T-helper 17 cell (primary cell): ENCODE measurements around the gene ITGAV. TPM values are rescaled to one million over a fixed set of nuclear protein-coding genes. Genes with fewer than 3 reads are reported as not detected.
A peak's percentile ranks its signal among the peaks of the same experiment; 100 is the strongest.

Experiments
- ATAC-seq: fragments of 150-1000 bp; cut with Tn5 transposase; 2 replicates; pipeline ENCODE4 v1.10.0; 2021; ENCODE audit warnings: mild to moderate bottlenecking, moderate library complexity
- DNase-seq, 3 donors: peaks; one replicate each; pipeline versions ENCODE4 v3.0.0 to v3.0.0-alpha.2; 2020 to 2021
- H3K9me3 ChIP-seq: one replicate; pipeline ENCODE4 v1.7.0; 2013; ENCODE audit warnings: low read length, mild to moderate bottlenecking; ENCODE audit not compliant: control insufficient read depth, poor library complexity, severe bottlenecking
- H3K27ac Mint-ChIP-seq: one replicate; pipeline ENCODE4 v1.8.0; 2022; ENCODE audit warnings: mild to moderate bottlenecking, moderate library complexity, mixed read lengths
- H3K27me3 Mint-ChIP-seq: one replicate; pipeline ENCODE4 v1.8.0; 2022; ENCODE audit warnings: mixed read lengths
- H3K36me3 Mint-ChIP-seq: one replicate; pipeline ENCODE4 v1.8.0; 2022; ENCODE audit warnings: low read depth, mixed read lengths
- H3K4me1 Mint-ChIP-seq: one replicate; pipeline ENCODE4 v1.8.0; 2022; ENCODE audit warnings: mild to moderate bottlenecking, mixed read lengths
- H3K4me3 Mint-ChIP-seq: one replicate; pipeline ENCODE4 v1.8.0; 2022; ENCODE audit warnings: mild to moderate bottlenecking, moderate library complexity, mixed read lengths
- total RNA-seq, 4 donors: library from RNA in 2 of 4; stranded (reverse) in 2 of 4; gene quantifications; one replicate each; pipeline ENCODE4 v1.2.3 and lab custom pipeline; 2022 to 2026

The ITGAV gene
- total RNA-seq, 2 donors from 2014 or later: 4.7 to 9.3 TPM

DNA sequence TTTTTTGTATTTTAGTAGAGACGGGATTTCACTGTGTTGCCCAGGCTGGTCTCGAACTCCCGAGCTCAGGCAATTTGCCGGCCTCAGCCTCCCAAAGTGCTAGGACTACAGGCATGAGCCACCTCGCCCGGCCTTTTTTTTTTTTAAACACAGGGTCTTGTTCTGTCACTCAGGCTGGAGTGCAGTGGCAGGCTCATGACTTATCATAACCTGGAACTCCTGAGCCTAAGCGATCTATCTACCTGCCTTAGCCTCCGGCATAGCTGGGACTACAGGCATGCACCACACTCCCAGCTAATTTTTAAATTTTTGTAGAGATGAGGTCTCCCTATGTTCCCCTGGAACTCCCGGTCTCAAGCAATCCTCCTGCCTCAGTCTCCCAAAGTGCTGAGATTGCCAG lies 1.4 kb upstream of the ITGAV start:
- no peak for ATAC-seq
- H3K36me3 Mint-ChIP-seq: peaks cover 7% of the 10 kb centered on the region
- no peaks in the 10 kb centered on the region for H3K9me3 ChIP-seq
- peaks cover 15% of the 10 kb centered on the region for H3K27me3 Mint-ChIP-seq
- H3K4me1 Mint-ChIP-seq: peaks cover 24% of the 10 kb centered on the region
- DNase-seq: no peak
- no peak overlapping the region for H3K4me3 Mint-ChIP-seq
- H3K27ac Mint-ChIP-seq: no peak overlapping the region

DNA sequence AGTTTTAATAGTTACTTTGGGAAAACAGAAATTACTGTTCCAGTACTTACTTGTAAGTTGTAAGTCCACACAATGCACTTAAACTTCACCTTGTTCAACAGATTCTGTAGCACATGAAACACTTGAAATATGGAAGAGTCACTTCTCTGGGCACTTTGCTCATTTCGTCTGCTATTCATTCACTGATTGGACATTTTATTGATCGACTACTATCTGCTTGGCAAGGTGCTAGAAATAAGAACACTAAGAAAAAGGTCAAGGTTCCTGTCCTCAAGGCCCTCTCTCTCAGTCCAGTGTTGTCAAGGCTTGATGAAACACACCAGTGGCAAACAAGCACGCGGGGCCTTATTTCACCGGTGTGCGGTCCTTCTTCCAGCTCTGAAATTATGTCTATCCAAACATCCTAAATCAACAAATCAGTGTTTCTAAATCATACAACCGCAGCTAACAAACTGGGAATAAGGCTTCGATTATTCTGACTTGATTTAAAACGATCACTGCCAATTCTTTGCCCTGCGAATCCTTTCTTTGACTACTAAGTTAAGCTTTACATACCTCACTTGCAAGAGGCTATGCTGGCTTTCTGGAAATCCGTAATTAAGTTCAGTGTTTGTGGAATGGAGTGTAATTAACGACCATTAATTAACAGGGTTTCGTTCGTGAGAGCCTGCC lies 780 bp upstream of the ITGAV start:
- Mint-ChIP-seq H3K27ac (peak overlapping the region; percentile 51), H3K36me3 (peaks cover 7% of the 10 kb centered on the region), H3K4me1 (peaks cover 26% of the 10 kb centered on the region), H3K4me3 (peak overlapping the region; percentile 100), H3K27me3 (peaks cover 15% of the 10 kb centered on the region)
- no peaks in the 10 kb centered on the region for H3K9me3 ChIP-seq
- DNase-seq (no peak), ATAC-seq (no peak)

DNA sequence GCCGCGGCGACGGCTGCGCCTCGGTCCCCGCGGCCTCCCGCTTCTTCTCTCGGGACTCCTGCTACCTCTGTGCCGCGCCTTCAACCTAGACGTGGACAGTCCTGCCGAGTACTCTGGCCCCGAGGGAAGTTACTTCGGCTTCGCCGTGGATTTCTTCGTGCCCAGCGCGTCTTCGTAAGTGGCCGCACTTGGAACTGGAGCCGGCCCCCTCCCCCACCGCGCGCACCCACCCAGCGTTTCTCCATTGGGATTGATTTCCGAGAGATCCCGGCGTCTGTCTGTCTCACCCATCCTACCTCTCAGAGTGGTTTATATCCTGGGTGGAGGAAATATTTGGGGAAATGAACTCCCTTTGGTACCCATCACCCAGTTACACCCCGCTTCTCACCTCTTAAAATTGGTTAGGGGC lies 498 bp downstream of the ITGAV start:
- DNase-seq: no peak
- Mint-ChIP-seq H3K27ac (peak overlapping the region; percentile 94), H3K27me3 (peaks cover 8% of the 10 kb centered on the region), H3K4me3 (peak overlapping the region; percentile 100), H3K4me1 (peaks cover 32% of the 10 kb centered on the region), H3K36me3 (peaks cover 5% of the 10 kb centered on the region)
- H3K9me3 ChIP-seq: no peaks in the 10 kb centered on the region
- ATAC-seq: no peak

DNA sequence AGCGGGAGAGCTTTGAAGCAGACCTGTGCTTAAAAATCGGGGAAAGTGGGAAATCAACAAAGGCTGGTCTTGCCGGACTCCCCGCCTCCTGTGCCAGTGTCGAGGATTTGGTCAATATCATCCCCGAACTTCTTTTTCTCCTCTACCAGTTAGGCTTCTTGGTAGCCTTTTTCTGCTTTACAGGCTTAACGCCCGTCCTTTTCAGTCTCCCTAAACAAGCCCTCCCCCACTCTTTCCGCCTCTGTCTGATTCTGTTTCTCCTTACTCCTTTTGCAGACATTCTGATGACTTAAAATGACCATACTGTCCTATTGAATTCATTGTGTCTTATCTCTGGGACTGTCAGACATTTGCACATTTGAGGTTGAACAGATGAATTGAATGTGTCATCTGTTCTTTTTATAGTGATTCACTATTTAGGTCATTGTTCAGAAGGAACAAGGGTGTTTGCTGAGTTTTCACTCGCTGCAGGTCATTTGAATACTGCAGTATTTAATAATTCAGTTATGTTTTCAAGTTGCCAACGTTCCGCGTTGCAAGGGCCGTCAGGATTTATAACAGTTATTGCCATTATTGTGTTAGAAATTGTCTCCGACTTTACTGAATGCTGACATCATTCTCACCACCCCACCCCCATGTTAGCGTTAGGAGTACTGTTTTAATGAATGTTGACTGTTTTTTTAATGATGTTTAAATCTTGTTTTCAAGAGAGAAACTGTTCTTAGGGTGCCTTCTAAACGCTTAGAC lies 1.1 kb downstream of the ITGAV start:
- H3K4me3 Mint-ChIP-seq: peak overlapping the region; percentile 100
- peak overlapping the region; percentile 94 for H3K27ac Mint-ChIP-seq
- peaks cover 2% of the 10 kb centered on the region for H3K27me3 Mint-ChIP-seq
- H3K9me3 ChIP-seq: no peaks in the 10 kb centered on the region
- no peak for DNase-seq
- ATAC-seq: peak; percentile 4
- peaks cover 31% of the 10 kb centered on the region for H3K4me1 Mint-ChIP-seq
- peaks cover 5% of the 10 kb centered on the region for H3K36me3 Mint-ChIP-seq

GRCh38 chr2:186591506-186591890 lies 1.6 kb downstream of the ITGAV start:
- H3K27me3 Mint-ChIP-seq: no peaks in the 10 kb centered on the region
- ATAC-seq (no peak), DNase-seq (no peak)
- no peaks in the 10 kb centered on the region for H3K9me3 ChIP-seq
- H3K36me3 Mint-ChIP-seq: peaks cover 5% of the 10 kb centered on the region
- peak overlapping the region; percentile 100 for H3K4me3 Mint-ChIP-seq
- peaks cover 31% of the 10 kb centered on the region for H3K4me1 Mint-ChIP-seq
- peak overlapping the region; percentile 94 for H3K27ac Mint-ChIP-seq

DNA sequence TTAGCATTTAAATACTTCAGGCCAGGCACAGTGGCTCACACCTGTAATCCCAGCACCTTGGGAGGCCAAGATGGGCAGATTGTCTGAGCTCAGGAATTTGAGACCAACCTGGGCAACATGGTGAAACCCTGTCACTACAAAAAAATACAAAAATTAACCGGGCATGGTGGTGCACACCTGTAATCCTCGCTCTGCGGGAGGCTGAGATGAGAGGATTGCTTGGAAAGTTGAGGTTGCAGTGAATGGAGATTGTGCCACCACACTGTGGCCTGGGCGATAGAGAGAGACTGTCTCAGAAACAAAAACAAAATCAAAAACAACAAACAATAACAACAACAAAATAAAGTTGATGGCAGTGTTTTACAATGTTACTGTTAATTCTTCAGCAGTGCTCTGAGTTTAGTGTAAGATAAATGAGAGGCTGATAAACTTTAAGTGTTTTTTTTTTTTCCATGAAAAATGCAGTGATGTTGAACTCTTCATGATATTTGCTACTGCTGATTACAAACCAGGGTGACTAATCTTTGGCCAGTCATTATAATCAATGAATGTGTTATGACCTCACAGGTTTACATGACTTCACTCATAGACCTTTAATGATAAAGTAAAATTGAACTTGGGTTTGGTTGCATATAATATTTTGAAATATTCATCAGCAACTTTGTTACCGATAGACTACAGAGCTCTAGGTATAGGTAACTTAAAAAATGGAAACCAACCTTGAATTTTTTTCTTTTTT lies 2.5 kb downstream of the ITGAV start:
- peaks cover 5% of the 10 kb centered on the region for H3K36me3 Mint-ChIP-seq
- no peak for DNase-seq
- no peak for ATAC-seq
- no peaks in the 10 kb centered on the region for H3K27me3 Mint-ChIP-seq
- H3K27ac Mint-ChIP-seq: no peak overlapping the region
- H3K9me3 ChIP-seq: no peaks in the 10 kb centered on the region
- peaks cover 31% of the 10 kb centered on the region for H3K4me1 Mint-ChIP-seq
- no peak overlapping the region for H3K4me3 Mint-ChIP-seq

- Mint-ChIP-seq H3K36me3 (peaks cover 5% of the 10 kb centered on the region), H3K4me3 (no peak overlapping the region), H3K27me3 (no peaks in the 10 kb centered on the region), H3K27ac (no peak overlapping the region), H3K4me1 (peaks cover 31% of the 10 kb centered on the region)
- DNase-seq (no peak), ATAC-seq (no peak)
- H3K9me3 ChIP-seq: no peaks in the 10 kb centered on the region
Observed at GRCh38 chr2:186593523-186593922, 3.7 kb downstream of the ITGAV start.

DNA sequence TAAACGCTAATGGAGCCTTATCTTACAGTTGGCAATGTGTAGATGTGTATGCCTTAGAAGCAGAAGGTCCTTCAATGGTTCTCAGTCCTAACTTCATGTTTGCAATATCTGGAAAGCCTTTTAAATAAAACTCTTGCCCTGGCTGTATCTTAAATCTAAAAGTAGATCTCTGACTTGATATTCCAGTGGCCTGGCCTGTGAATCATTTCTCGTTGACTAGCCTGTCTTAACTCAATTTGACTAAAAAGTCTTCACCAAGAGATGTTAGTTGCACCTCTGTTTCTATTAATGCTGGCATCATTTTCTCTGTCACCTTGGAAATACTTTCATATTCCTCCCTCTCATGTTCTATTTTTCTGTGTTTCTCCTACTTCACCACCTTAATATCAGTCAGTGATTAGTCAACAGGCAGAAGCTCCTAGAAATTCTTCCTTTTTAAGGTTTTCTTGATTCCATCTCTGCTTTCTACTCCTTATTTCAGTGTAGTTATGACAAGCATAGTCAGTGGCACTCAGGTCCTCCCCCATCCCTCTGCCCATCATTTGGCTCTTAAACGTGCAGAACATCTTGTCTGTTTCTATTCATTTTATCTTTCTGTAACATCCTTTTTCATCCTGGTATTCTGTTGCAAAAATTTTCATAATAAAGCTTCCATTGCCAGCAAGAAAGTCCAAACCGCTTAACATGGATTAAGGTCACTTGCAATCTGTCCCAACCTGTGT lies 4.3 kb downstream of the ITGAV start:
- ATAC-seq: no peak
- no peaks in the 10 kb centered on the region for H3K9me3 ChIP-seq
- no peaks in the 10 kb centered on the region for H3K27me3 Mint-ChIP-seq
- H3K4me3 Mint-ChIP-seq: no peak overlapping the region
- peaks cover 27% of the 10 kb centered on the region for H3K4me1 Mint-ChIP-seq
- no peak for DNase-seq
- peak overlapping the region; percentile 43 for H3K27ac Mint-ChIP-seq
- peaks cover 5% of the 10 kb centered on the region for H3K36me3 Mint-ChIP-seq

GRCh38 chr2:186595219-186595618 lies 5.4 kb downstream of the ITGAV start:
- H3K27me3 Mint-ChIP-seq: no peaks in the 10 kb centered on the region

GRCh38 chr2:186599186-186599778 lies 9.4 kb downstream of the ITGAV start:
- Mint-ChIP-seq H3K4me1 (peaks cover 12% of the 10 kb centered on the region), H3K36me3 (no peaks in the 10 kb centered on the region), H3K4me3 (no peak overlapping the region), H3K27ac (peak overlapping the region; percentile 49), H3K27me3 (no peaks in the 10 kb centered on the region)
- no peak for ATAC-seq
- DNase-seq: no peak
- no peaks in the 10 kb centered on the region for H3K9me3 ChIP-seq

More at GRCh38 chr2:186595219-186595618, 5.4 kb downstream of the ITGAV start:
- ATAC-seq (no peak), DNase-seq (no peak)
- Mint-ChIP-seq H3K27ac (no peak overlapping the region), H3K36me3 (peaks cover 5% of the 10 kb centered on the region), H3K4me3 (no peak overlapping the region), H3K4me1 (peaks cover 29% of the 10 kb centered on the region)
- no peaks in the 10 kb centered on the region for H3K9me3 ChIP-seq

- H3K27me3 Mint-ChIP-seq: no peaks in the 10 kb centered on the region
- DNase-seq: no peak
Observed at GRCh38 chr2:186603286-186603685, 13.4 kb downstream of the ITGAV start.

GRCh38 chr2:186605041-186605440 lies 15.2 kb downstream of the ITGAV start:
- no peak for ATAC-seq
- Mint-ChIP-seq H3K4me1 (peaks cover 9% of the 10 kb centered on the region), H3K27me3 (no peaks in the 10 kb centered on the region)

More at GRCh38 chr2:186603286-186603685, 13.4 kb downstream of the ITGAV start:
- H3K27ac Mint-ChIP-seq: peak overlapping the region; percentile 34
- H3K4me1 Mint-ChIP-seq: peaks cover 10% of the 10 kb centered on the region
- peaks cover 10% of the 10 kb centered on the region for H3K36me3 Mint-ChIP-seq
- no peaks in the 10 kb centered on the region for H3K9me3 ChIP-seq
- H3K4me3 Mint-ChIP-seq: no peak overlapping the region
- ATAC-seq: no peak

More at GRCh38 chr2:186605041-186605440, 15.2 kb downstream of the ITGAV start:
- H3K9me3 ChIP-seq: no peaks in the 10 kb centered on the region
- Mint-ChIP-seq H3K36me3 (peaks cover 12% of the 10 kb centered on the region), H3K4me3 (no peak overlapping the region), H3K27ac (peak overlapping the region; percentile 2)
- DNase-seq: no peak
